ENCODE data around the gene ZBTB44.
"Not testable (repeated sequence)": the region's sequence is repeated elsewhere in the genome, so short reads cannot be mapped to it uniquely, and the experiment has no call there.

Gene ZBTB44

GRCh38 chr11:130247319-130247718, 67.4 kb downstream of the ZBTB44 start:
- Histone ChIP-seq H3K27me3 (ENCODE audit: control insufficient read depth, insufficient read depth, low read length) (no peaks in the 10 kb centered on the region), H3K27ac (ENCODE audit: low read depth, low read length) (no peak overlapping the region), H3K36me3 (ENCODE audit: control insufficient read depth, insufficient read depth, low read length) (peaks cover 3% of the 10 kb centered on the region; the same call in 1 of the 2 replicates), H3K4me3 (ENCODE audit: low read depth, low read length) (no peak overlapping the region), H3K9me3 (ENCODE audit: control insufficient read depth, insufficient read depth, low read depth, low read length) (no peaks in the 10 kb centered on the region), H3K9ac (ENCODE audit: low read length) (no peak overlapping the region), H3K4me1 (ENCODE audit: control insufficient read depth, insufficient read depth, low read length) (0 out of 2 replicates have a peak, but pooled peaks cover 6% of the 10 kb centered on the region)

GRCh38 chr11:130246738-130247137, 68.0 kb downstream of the ZBTB44 start:
- 0 out of 2 replicates have a peak, but pooled peaks cover 6% of the 10 kb centered on the region for H3K4me1 ChIP-seq (ENCODE audit: control insufficient read depth, insufficient read depth, low read length)
- no peaks in the 10 kb centered on the region for H3K27me3 ChIP-seq (ENCODE audit: control insufficient read depth, insufficient read depth, low read length)
- H3K4me3 ChIP-seq (ENCODE audit: low read depth, low read length): no peak overlapping the region
- H3K27ac ChIP-seq (ENCODE audit: low read depth, low read length): no peak overlapping the region
- no peaks in the 10 kb centered on the region for H3K9me3 ChIP-seq (ENCODE audit: control insufficient read depth, insufficient read depth, low read depth, low read length)
- H3K36me3 ChIP-seq (ENCODE audit: control insufficient read depth, insufficient read depth, low read length): peaks cover 3% of the 10 kb centered on the region; the same call in 1 of the 2 replicates
- H3K9ac ChIP-seq (ENCODE audit: low read length): no peak overlapping the region

- no peak overlapping the region for H3K27ac ChIP-seq (ENCODE audit: low read depth, low read length)
- H3K36me3 ChIP-seq (ENCODE audit: control insufficient read depth, insufficient read depth, low read length): peaks cover 3% of the 10 kb centered on the region; the same call in 1 of the 2 replicates
- H3K9me3 ChIP-seq (ENCODE audit: control insufficient read depth, insufficient read depth, low read depth, low read length): no peaks in the 10 kb centered on the region
- H3K27me3 ChIP-seq (ENCODE audit: control insufficient read depth, insufficient read depth, low read length): no peaks in the 10 kb centered on the region
- no peak overlapping the region for H3K4me3 ChIP-seq (ENCODE audit: low read depth, low read length)
- H3K9ac ChIP-seq (ENCODE audit: low read length): no peak overlapping the region
- H3K4me1 ChIP-seq (ENCODE audit: control insufficient read depth, insufficient read depth, low read length): 0 out of 2 replicates have a peak, but pooled peaks cover 6% of the 10 kb centered on the region
Observed at GRCh38 chr11:130246270-130246669, 68.4 kb downstream of the ZBTB44 start.

GRCh38 chr11:130245375-130245774, 69.3 kb downstream of the ZBTB44 start:
- H3K27ac ChIP-seq (ENCODE audit: low read depth, low read length); H3K9me3 ChIP-seq (ENCODE audit: control insufficient read depth, insufficient read depth, low read depth, low read length); H3K27me3 ChIP-seq (ENCODE audit: control insufficient read depth, insufficient read depth, low read length); H3K9ac ChIP-seq (ENCODE audit: low read length); H3K36me3 ChIP-seq (ENCODE audit: control insufficient read depth, insufficient read depth, low read length); H3K4me3 ChIP-seq (ENCODE audit: low read depth, low read length); H3K4me1 ChIP-seq (ENCODE audit: control insufficient read depth, insufficient read depth, low read length): not testable (repeated sequence)

GRCh38 chr11:130244848-130245247, 69.9 kb downstream of the ZBTB44 start:
- Histone ChIP-seq H3K36me3 (ENCODE audit: control insufficient read depth, insufficient read depth, low read length) (0 out of 2 replicates have a peak, but pooled peaks cover 3% of the 10 kb centered on the region), H3K9ac (ENCODE audit: low read length) (no peak overlapping the region), H3K27me3 (ENCODE audit: control insufficient read depth, insufficient read depth, low read length) (no peaks in the 10 kb centered on the region), H3K9me3 (ENCODE audit: control insufficient read depth, insufficient read depth, low read depth, low read length) (no peaks in the 10 kb centered on the region), H3K4me1 (ENCODE audit: control insufficient read depth, insufficient read depth, low read length) (no peaks in the 10 kb centered on the region), H3K4me3 (ENCODE audit: low read depth, low read length) (no peak overlapping the region), H3K27ac (ENCODE audit: low read depth, low read length) (no peak overlapping the region)

- H3K4me1 ChIP-seq (ENCODE audit: control insufficient read depth, insufficient read depth, low read length): no peaks in the 10 kb centered on the region
- H3K9me3 ChIP-seq (ENCODE audit: control insufficient read depth, insufficient read depth, low read depth, low read length): no peaks in the 10 kb centered on the region
- no peak overlapping the region for H3K4me3 ChIP-seq (ENCODE audit: low read depth, low read length)
- H3K9ac ChIP-seq (ENCODE audit: low read length): no peak overlapping the region
- no peaks in the 10 kb centered on the region for H3K27me3 ChIP-seq (ENCODE audit: control insufficient read depth, insufficient read depth, low read length)
- peaks cover 13% of the 10 kb centered on the region for H3K36me3 ChIP-seq (ENCODE audit: control insufficient read depth, insufficient read depth, low read length)
- no peak overlapping the region for H3K27ac ChIP-seq (ENCODE audit: low read depth, low read length)
Observed at GRCh38 chr11:130243816-130244215, 70.9 kb downstream of the ZBTB44 start.

GRCh38 chr11:130241713-130242112, 73.0 kb downstream of the ZBTB44 start:
- no peak overlapping the region for H3K9ac ChIP-seq (ENCODE audit: low read length)
- no peak overlapping the region for H3K4me3 ChIP-seq (ENCODE audit: low read depth, low read length)
- no peaks in the 10 kb centered on the region for H3K27me3 ChIP-seq (ENCODE audit: control insufficient read depth, insufficient read depth, low read length)
- H3K36me3 ChIP-seq (ENCODE audit: control insufficient read depth, insufficient read depth, low read length): peaks cover 34% of the 10 kb centered on the region
- no peak overlapping the region for H3K27ac ChIP-seq (ENCODE audit: low read depth, low read length)
- no peaks in the 10 kb centered on the region for H3K9me3 ChIP-seq (ENCODE audit: control insufficient read depth, insufficient read depth, low read depth, low read length)
- no peaks in the 10 kb centered on the region for H3K4me1 ChIP-seq (ENCODE audit: control insufficient read depth, insufficient read depth, low read length)

GRCh38 chr11:130237282-130238006, 77.3 kb downstream of the ZBTB44 start:
- Histone ChIP-seq H3K27ac (ENCODE audit: low read depth, low read length) (no peak overlapping the region), H3K4me1 (ENCODE audit: control insufficient read depth, insufficient read depth, low read length) (no peaks in the 10 kb centered on the region), H3K4me3 (ENCODE audit: low read depth, low read length) (no peak overlapping the region), H3K36me3 (ENCODE audit: control insufficient read depth, insufficient read depth, low read length) (peaks cover 52% of the 10 kb centered on the region), H3K9me3 (ENCODE audit: control insufficient read depth, insufficient read depth, low read depth, low read length) (no peaks in the 10 kb centered on the region), H3K9ac (ENCODE audit: low read length) (no peak overlapping the region), H3K27me3 (ENCODE audit: control insufficient read depth, insufficient read depth, low read length) (no peaks in the 10 kb centered on the region)

- Histone ChIP-seq H3K27ac (ENCODE audit: low read depth, low read length) (no peak overlapping the region), H3K4me3 (ENCODE audit: low read depth, low read length) (no peak overlapping the region), H3K9ac (ENCODE audit: low read length) (no peak overlapping the region), H3K27me3 (ENCODE audit: control insufficient read depth, insufficient read depth, low read length) (no peaks in the 10 kb centered on the region), H3K9me3 (ENCODE audit: control insufficient read depth, insufficient read depth, low read depth, low read length) (no peaks in the 10 kb centered on the region), H3K4me1 (ENCODE audit: control insufficient read depth, insufficient read depth, low read length) (no peaks in the 10 kb centered on the region), H3K36me3 (ENCODE audit: control insufficient read depth, insufficient read depth, low read length) (peaks cover 49% of the 10 kb centered on the region)
Observed at GRCh38 chr11:130234315-130234714, 80.4 kb downstream of the ZBTB44 start.

- peaks cover 45% of the 10 kb centered on the region for H3K36me3 ChIP-seq (ENCODE audit: control insufficient read depth, insufficient read depth, low read length)
Observed at GRCh38 chr11:130233888-130234287, 80.8 kb downstream of the ZBTB44 start.

GRCh38 chr11:130233486-130233885, 81.2 kb downstream of the ZBTB44 start:
- not testable (repeated sequence) for H3K9me3 ChIP-seq (ENCODE audit: control insufficient read depth, insufficient read depth, low read depth, low read length); H3K27me3 ChIP-seq (ENCODE audit: control insufficient read depth, insufficient read depth, low read length); H3K4me1 ChIP-seq (ENCODE audit: control insufficient read depth, insufficient read depth, low read length); H3K9ac ChIP-seq (ENCODE audit: low read length); H3K27ac ChIP-seq (ENCODE audit: low read depth, low read length); H3K4me3 ChIP-seq (ENCODE audit: low read depth, low read length)
- H3K36me3 ChIP-seq (ENCODE audit: control insufficient read depth, insufficient read depth, low read length): peaks cover 41% of the 10 kb centered on the region

More at GRCh38 chr11:130233888-130234287, 80.8 kb downstream of the ZBTB44 start:
- not testable (repeated sequence) for H3K4me1 ChIP-seq (ENCODE audit: control insufficient read depth, insufficient read depth, low read length); H3K27me3 ChIP-seq (ENCODE audit: control insufficient read depth, insufficient read depth, low read length); H3K4me3 ChIP-seq (ENCODE audit: low read depth, low read length); H3K27ac ChIP-seq (ENCODE audit: low read depth, low read length); H3K9me3 ChIP-seq (ENCODE audit: control insufficient read depth, insufficient read depth, low read depth, low read length); H3K9ac ChIP-seq (ENCODE audit: low read length)

Data from HUES6 (cell line).